ENCODE measurements around the gene NUSAP1.
A peak's percentile ranks its signal among the peaks of the same experiment; 100 is the strongest.
"Not testable (repeated sequence)": the region's sequence is repeated elsewhere in the genome, so short reads cannot be mapped to it uniquely, and the experiment has no call there.

Gene NUSAP1

DNA sequence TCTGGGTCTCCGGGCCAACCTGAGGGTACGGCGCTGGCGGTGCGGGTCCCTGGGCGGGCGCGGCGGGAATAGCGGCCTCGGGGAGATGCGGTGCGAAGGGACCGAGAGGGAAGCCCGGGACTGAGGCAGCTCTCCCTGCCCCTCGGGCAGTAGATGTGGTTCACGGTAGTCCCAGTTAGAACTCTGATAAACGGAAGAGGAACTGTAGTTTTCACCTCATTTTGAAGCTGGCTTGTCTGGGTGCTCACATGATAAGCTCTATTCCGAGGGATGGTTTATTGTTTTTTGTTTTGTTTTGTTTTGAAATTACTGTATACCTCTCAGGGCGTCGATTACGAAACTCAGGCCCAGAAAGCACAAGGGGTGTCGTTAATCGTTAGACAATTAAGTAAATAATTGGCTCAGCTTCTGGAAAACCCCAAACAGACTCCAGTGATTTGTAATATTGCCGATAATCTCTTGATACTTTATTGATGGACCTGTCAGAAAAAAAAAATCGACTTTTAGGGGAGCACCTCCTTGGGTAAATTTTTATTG is 413 bp downstream of the NUSAP1 start:
- no peak for DNase-seq

DNA sequence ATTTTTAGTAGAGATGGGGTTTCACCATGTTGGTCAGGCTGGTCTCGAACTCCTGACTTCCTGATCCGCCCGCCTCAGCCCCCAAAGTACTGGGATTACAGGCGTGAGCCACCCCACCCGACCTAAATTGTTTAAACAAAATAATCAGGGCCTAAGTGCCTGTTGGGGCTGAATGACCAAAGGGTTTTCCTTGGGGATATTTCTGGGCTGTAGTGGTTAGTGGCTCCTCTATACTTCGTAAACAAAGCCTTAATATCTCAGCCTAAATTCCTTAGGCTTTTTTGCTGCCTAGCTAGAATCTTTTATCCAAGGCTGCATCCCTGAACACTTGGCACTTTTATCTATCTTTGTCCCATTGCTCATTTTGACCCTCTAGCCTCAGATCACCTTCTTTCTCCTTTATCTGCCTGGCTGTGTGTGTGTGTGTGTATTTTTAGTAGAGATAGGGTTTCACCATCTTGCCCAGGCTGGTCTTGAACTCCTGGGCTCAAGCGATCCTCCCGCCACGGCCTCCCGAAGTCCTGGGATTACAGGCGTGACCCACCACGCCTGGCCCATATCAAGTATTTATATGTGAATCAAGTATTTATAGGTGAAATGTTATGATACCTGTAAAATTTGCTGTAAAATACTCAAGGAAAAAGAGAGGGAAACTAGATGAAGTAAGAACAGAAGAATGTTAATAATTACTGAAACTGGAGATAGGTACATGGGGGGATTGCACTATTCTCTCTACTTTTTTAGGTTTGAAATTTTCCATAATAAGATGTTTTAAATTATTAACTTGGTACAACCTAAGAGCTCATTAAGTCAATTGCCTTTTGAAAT is 1.8 kb downstream of the NUSAP1 start:
- no peak for DNase-seq

DNA sequence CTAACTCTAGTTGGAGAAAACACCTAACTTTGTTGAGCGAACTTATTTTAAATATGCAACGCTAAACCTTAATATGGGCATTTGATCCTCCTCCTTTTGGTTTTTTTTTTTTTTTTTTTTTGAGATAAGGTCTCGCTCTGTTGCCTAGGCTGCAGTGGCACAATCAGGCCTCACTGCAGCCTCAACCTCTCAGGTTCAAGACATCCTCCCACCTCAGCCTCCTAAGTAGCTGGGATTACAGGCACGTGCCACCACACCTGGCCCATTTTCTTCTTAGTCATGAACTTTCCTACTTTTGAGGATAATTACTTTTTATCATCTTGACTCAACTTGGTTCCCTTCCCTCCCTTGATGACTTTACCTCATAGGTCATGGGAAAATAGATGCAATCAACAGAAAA is 3.9 kb downstream of the NUSAP1 start:
- DNase-seq: no peak

DNA sequence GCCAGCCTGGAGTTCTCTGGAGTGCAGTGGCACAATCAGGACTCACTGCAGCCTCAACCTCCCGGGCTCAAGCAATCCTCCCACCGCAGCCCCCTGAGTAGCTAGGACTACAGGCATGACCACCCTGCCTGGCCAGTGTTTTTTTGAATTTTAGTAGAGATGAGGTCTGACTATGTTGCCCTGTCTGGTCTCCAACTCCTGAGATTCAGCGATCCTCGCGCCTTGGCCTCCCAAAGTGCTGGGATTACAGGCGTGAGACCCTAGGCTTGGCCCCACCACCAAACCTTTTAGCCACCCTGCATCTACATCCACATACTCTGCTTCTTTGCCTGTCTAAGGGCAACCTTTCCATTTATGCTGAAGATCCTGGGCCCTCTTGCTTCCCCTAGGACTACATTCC is 4.4 kb downstream of the NUSAP1 start:
- no peak for DNase-seq

DNA sequence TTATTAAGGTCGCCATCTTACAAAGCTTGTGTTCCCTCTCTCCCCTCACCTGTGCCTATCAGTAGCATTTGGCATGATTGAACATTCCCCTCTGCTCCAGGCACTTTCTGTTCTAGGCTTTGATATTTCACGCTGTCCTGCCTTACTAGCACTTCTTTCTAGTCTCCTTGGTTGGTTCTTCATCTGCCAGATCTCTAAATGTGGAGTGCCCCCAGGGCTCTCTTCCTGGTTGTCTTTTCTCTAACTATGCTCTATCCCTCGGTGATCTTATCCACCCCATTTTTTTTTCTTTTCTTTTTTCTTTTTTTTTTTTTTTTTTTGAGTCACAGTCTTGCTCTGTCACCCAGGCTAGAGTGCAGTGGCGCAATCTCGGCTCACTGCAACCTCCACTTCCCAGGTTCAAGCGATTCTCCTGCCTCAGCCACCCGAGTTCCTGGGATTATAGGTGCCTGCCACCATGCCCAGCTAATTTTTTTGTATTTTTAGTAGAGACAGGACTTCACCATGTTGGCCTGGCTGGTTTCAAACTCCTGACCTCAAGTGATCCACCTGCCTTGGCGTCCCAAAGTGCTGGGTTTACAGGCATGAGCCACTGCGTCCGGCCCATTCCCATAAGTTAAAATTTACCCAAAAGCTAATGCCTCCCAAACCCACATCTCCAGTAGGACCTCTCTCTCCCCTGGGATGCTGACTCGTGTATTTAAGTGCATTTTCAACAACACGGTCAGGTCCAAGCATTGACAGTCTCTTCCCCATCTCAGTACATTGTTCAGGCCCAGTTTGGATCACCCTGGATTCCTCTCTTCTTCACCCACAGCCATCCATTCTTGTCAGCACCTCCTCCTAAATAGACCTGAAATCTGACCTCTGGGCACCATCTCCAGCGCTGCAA is 5.2 kb downstream of the NUSAP1 start:
- peak; percentile 59 for DNase-seq

DNA sequence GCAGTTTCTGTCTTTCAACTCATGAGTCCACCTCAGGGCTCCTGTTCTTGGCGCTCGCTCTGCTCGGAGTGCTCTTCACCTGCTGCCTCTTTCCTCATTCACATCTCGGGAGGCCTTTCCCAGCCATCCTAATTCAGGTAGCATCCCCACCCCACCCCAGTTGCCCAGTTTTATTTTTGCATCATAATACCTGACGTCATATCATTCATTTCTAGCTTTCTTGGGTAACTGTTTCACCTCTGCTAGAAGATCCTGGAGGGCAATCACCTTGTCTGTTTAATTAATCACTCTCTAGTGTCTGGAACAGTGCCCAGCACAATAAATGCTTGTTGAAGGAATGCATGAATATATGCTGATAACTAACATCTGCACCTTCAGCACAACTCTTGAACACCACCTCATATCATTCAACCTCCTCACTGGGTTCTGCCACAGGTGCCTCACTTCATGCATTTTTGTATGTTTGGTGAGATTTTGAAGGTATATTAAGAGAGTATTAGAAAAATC is 7.6 kb downstream of the NUSAP1 start:
- no peak for DNase-seq

DNA sequence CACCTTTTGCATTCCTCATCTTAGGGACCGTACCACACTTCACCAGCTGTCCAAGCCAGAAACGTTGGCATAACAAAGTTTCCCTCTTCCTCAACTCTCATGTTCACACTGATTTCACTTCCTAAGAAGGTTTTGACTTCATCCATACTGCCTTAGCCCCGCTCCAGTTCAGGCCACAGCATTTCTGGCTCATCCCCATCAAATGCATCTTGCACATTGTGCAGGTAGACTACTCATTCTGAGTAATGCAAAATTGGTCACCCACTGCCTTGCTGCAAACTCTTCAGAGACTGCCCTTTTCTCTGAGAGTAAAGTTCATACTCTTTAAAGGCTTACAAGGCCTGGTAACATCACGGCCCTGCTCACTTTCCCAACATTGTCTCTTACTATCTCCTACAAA is 8.8 kb downstream of the NUSAP1 start:
- DNase-seq: no peak

DNA sequence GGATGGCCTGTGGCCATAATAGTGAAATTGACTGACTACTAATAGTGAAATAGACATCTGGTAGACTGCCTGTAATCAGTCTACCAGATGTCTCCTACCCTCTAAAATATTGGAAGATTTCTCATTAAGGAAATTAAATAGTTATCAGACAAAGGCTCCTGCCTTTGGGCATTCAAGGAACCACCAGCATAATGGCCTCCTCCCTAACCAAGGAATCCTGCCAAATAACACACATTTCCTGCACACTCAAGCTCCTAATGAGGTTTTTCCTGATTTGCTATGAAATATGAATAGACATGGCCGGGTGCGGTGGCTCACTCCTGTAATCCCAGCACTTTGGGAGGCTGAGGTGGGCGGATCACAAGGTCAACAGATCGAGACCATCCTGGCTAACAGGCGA is 14.6 kb downstream of the NUSAP1 start:
- DNase-seq: no peak

DNA sequence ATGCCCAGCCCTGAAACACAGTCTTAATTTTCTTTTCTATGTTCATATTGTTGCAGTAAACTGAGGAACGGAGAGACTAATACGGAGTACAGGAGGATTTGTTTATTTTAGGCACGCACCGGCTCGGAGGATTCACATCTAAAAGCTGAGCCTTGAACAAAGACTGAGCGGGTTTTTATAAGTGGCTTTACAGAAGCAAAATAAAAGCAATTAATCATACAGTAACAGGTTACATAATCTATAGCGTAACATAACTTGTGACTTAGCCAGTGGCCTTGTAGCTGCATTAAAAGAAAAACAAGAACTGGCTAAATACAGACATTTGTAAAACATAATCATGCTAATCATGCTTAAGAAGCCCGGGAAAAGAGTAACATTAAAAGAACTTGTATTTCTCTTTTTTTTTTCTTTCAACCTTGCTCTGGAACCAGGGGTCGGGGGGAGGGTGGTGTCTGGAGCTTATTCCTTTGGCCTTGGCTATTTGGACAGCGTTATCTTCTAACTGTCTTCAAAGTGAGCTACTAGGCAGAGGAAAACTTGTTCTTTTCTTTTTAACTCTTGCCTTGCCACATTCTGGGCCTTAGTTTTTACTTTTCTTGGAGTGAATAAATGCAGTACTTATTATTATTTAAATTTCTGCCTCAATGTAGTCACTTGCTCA is 17.5 kb downstream of the NUSAP1 start:
- DNase-seq: no peak

DNA sequence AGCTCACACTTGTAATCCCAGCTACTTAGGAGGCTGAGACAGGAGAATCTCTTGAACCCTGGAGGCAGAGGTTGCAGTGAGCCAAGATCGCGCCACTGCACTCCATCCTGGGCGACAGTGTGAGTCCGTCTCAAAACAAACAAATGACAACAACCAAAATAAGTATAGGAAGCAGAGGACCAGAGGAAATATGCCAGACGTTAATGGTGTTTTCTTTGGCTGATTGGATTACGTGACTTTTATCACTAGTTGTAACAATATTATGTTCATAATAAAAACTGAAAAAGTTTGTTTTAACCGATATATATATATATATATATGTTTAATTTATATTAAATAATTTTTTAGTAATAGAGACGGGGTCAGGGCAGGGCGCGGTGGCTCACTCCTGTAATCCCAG is 21.7 kb downstream of the NUSAP1 start:
- DNase-seq: no peak

DNA sequence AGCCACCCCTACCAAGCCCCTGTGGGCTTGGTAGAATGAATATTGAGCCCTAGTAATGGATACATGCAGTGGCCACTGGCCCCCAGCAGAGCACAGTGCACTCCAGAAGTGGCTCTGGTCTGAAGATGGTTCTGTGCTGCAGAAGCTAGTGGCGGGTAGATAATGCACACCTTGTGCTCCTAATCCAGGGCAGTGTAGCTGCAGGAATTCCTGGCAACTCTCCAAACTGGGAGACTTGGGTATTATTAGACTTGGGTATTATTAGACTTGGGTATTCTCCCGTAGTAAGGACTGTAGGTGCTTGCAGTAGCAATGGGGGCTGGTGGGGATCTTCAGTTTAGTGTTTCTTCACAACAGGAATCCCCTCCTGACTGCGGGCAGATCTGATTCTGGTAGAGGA is 34.7 kb downstream of the NUSAP1 start:
- DNase-seq: no peak

DNA sequence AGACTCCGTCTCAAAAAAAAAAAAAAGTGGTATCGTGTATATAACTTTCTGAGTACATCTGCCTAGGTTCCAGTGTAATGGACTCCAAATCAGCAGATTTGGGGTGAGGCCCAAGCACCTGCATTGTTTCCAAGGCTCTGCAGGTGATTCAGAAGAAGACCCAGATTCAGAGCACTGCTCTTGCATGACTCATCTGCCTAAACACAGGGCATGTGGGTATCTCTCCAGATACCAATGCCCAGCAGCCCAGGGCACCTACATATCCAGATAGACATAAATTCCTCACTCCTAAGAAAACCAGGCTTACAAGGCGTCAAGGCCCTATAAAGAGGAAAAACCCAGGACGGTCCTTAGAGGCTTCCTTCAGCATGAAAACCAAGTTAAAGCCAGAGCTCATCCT is 45.3 kb downstream of the NUSAP1 start:
- no peak for DNase-seq

DNA sequence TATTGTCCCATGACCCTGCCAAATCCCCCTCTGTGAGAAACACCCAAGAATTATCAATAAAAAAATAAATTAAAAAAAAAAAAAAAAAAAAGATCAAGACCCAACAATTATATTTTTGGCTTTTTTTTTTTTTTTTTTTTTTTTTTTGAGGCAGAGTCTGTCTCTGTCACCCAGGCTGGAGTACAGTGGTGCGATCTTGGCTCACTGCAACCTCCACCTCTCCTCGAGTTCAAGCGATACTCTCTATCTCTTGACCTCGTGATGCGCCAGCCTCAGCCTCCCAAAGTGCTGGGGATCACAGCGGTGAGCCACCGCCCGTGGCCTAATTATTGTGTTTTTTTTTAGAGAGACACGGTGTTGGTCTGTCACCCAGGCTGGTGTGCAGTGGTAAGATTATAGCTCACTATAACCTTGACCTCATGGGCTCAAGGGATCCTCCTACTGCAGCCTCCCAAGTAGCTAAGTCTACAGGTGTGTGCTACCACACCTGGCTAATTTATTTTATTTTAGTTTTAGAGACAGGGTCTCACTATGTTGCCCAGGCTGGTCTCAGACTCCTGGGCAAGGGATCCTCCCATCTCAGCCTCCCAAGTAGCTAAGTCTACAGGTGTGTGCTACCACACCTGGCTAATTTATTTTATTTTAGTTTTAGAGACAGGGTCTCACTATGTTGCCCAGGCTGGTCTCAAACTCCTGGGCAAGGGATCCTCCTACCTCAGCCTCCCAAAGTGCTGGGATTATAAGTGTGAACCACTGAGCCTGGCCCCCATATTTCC is 51.5 kb downstream of the NUSAP1 start:
- not testable (repeated sequence) for DNase-seq

DNA sequence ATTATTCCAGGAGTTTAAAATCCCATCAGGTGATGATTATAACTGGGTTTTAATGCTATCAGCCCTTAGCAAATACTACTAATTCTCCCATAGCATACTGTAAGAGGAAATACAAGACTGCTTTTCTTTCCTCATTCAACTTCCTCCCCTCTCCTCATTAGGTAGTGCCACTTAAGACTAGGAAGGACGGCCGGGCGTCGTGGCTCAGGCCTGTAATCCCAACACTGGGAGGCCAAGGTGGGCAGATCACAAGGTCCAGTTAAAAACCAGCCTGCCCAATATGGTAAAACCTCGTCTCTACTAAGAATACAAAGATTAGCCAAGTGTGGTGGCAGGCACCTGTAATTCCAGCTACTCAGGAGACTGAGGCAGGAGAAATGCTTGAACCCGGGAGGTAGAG is 55.0 kb downstream of the NUSAP1 start:
- no peak for DNase-seq

DNA sequence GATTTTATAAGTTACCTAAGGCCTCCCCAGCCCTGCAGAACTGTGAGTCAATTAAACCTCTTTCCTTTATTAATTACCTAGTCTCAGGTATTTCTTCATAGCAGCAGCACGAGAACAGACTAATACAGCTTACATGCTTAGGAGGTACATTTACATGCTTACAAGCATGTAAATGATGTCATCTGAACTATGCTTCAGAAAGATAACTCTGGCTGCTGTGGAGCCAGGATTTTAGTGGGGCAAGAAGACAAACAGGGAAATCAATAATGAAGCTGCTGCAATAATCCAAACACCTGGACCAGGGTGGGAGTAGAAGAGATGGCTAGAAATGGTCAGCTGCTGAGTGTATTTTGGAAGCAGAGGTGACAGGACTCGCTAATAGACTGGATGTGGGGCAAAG is 60.0 kb downstream of the NUSAP1 start:
- DNase-seq: no peak

DNA sequence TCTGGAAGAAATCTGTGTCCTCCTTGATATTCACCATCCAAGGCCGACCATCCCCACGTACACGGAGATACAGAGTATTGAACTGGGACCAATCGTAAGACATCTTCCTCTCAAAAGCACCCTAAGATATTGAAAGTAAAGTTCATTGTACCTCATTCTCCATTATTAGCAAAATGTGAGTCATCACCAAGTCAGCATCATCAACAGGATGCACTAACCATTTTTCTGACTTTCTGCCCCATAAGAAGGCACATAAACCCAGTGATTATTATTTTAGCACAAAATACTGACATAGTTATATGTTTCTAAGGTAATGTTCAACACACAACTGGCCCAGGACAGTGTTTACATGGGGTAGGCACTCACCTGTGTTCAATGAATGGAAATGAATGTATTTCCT is 62.2 kb downstream of the NUSAP1 start:
- no peak for DNase-seq

DNA sequence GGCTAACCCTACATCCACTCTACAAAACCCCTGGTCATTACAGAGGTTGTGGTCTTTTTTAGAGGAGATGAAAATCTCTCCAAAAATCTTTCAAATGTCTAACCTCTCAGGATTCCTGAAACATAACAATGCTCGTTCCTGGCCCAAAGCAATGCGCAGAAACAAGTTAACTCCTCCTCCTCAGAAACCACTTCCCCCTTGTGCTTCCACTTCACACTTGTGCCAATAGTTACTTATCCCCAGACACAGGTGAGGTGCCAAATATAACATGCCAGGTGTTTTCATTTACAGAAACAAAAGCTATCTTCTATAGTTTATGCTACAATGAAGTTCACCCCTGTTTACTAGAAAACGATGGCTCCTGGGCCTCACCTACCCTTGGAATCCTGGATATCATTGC is 63.4 kb downstream of the NUSAP1 start:
- no peak for DNase-seq

DNA sequence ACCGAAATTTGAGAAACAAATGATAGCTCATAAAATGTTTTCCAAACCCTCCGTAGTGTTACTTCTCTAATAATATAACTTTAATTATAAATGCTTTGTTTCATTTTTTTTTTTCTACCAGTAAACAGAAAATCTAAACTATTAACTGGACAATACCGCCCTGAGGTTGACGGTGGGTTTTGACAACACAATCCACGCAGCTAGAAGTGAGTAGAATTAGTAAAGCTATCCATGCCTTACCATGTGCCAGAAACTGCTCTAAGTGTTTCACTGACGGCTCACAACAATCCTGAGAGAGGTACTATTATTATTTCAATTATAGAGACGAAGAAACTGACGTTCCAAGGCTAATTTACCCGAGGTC is 69.2 kb downstream of the NUSAP1 start:
- DNase-seq: no peak

DNA sequence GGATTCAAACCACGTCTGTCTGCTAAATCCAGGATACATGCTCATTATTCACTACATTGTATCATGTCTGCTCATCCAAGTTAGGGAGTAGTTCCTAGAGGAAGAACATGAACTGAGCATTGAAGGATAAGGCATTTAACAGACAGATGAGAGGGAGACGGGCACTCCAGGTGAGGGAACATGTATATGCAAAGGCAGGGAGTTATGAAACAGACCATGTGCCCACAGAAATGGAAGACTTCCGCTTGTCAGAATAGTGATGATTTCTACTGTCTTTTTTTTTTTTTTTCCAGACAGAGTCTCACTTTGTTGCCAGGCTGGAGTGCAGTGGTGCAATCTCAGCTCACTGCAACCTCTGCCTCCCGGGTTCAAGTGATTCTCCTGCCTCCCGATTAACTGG is 74.7 kb downstream of the NUSAP1 start:
- DNase-seq: no peak

DNA sequence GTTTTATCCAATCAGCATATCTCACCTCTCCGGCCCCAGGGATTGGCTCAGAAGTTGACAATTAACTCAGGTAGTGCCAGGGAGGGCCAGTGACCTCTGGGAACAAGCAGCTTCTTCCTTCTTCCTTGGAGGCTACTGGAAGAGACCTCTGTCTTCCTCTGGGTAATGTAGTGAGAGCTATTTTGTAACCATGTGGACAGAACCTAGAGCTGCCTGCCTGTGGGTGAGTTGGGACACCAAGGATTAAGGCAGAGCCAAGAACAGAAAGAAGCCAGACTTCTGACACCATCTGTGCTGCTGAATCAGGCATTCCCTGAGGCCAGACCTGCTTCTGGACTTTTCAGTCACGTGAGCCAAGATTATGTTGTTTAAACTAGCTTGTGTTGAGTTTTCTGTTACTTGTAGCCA is 75.6 kb downstream of the NUSAP1 start:
- DNase-seq: peak; percentile 69

DNA sequence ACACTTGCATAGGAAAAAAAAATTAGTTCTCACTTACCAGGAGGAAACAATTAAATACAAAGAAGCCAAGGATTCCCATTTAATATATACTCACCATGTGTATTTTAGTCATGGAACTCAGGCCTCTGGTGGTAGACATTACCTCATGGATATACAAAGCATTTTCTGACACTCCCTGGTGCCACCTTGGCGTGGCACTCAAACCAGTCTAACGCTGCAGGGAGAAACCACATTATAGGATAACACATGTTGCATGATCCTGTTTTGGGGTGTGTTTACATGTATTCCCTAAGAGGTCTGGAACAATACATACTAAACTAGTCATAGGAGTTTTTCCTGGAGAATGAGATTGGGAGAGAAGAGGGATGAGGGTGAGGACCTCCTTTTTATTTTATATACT is 78.3 kb downstream of the NUSAP1 start:
- DNase-seq: no peak

DNA sequence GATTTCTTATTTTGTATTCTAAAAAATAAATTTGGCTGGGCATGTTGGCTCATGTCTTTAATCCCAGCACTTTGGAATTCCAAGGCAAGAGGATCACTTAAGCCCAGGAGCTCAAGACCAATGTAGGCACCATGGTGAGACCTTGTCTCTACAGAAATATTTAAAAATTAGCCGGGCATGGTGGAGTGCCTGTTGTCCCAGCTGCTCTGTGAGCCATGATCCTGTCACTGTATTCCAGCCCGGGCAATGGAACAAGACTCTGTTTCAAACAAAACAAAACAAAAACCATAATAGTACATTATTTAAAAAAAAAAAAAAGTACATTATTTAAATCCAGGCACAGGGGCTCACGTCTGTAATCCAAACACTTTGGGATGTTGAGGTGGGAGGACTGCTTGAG is 78.8 kb downstream of the NUSAP1 start:
- DNase-seq: no peak
